HG03108 (cell line): ENCODE results near the gene ERC2.
"Not testable (repeated sequence)": the region's sequence is repeated elsewhere in the genome, so short reads cannot be mapped to it uniquely, and the experiment has no call there.

Experiments used
- ATAC-seq: cut with Tn5 transposase; IDR thresholded peaks from one replicate; pipeline ENCODE4 v1.9.1; 2021; ENCODE audit warnings: moderate library complexity; ENCODE audit not compliant: unreplicated experiment

The ERC2 gene

GRCh38 chr3:56468184-56469106, at the start of gene ERC2:
ERC2 (minus strand) TSS chr3:56468467.
- no peak for ATAC-seq

- ATAC-seq: no peak
Measured at GRCh38 chr3:56502738-56503137, 34.5 kb upstream of the ERC2 start.

GRCh38 chr3:56496376-56496775, 28.1 kb upstream of the ERC2 start:
- not testable (repeated sequence) for ATAC-seq

- ATAC-seq: peak; percentile 78
Measured at GRCh38 chr3:56494679-56495322, 26.5 kb upstream of the ERC2 start.

GRCh38 chr3:56491566-56491965, 23.3 kb upstream of the ERC2 start:
- ATAC-seq: no peak

GRCh38 chr3:56488812-56489600, 20.7 kb upstream of the ERC2 start:
- no peak for ATAC-seq

GRCh38 chr3:56484525-56485032, 16.3 kb upstream of the ERC2 start:
- ATAC-seq: no peak

GRCh38 chr3:56484122-56484521, 15.9 kb upstream of the ERC2 start:
- no peak for ATAC-seq

GRCh38 chr3:56477646-56478045, 9.4 kb upstream of the ERC2 start:
- ATAC-seq: no peak

- no peak for ATAC-seq
Measured at GRCh38 chr3:56476771-56477170, 8.5 kb upstream of the ERC2 start.

- no peak for ATAC-seq
Measured at GRCh38 chr3:56471771-56472170, 3.5 kb upstream of the ERC2 start.

- ATAC-seq: no peak
Measured at GRCh38 chr3:56469141-56469540, 874 bp upstream of the ERC2 start.

GRCh38 chr3:56467801-56468183, 475 bp downstream of the ERC2 start:
- no peak for ATAC-seq

GRCh38 chr3:56467108-56467507, 1.2 kb downstream of the ERC2 start:
- ATAC-seq: no peak

- no peak for ATAC-seq
Measured at GRCh38 chr3:56459719-56460118, 8.5 kb downstream of the ERC2 start.

- no peak for ATAC-seq
Measured at GRCh38 chr3:56459104-56459496, 9.2 kb downstream of the ERC2 start.

- ATAC-seq: no peak
Measured at GRCh38 chr3:56458496-56459103, 9.7 kb downstream of the ERC2 start.

GRCh38 chr3:56456117-56456516, 12.2 kb downstream of the ERC2 start:
- no peak for ATAC-seq

GRCh38 chr3:56453011-56453410, 15.3 kb downstream of the ERC2 start:
- no peak for ATAC-seq

GRCh38 chr3:56452085-56452484, 16.2 kb downstream of the ERC2 start:
- no peak for ATAC-seq

GRCh38 chr3:56443372-56443771, 24.9 kb downstream of the ERC2 start:
- no peak for ATAC-seq
